NT2/D1 (cell line): ENCODE measurements around the gene CRTC1.
A peak's percentile ranks its signal among the peaks of the same experiment; 100 is the strongest.

Experiments used
- DNase-seq: peaks from one replicate; pipeline ENCODE4 v3.0.0-alpha.2; 2011; ENCODE audit warnings: low read depth, low spot score
- H3K27me3 ChIP-seq: 2 replicates; pipeline ENCODE4 v1.6.0; 2011; ENCODE audit warnings: mild to moderate bottlenecking; ENCODE audit not compliant: insufficient read length, insufficient read depth
- H3K36me3 ChIP-seq: 2 replicates; pipeline ENCODE4 v1.6.1; 2011; ENCODE audit warnings: mild to moderate bottlenecking, low read length, mixed read lengths; ENCODE audit not compliant: insufficient read depth, insufficient read length
- H3K4me1 ChIP-seq: 2 replicates; pipeline ENCODE4 v1.5.1; 2011; ENCODE audit not compliant: insufficient read depth, insufficient read length
- H3K4me3 ChIP-seq: 2 replicates; pipeline ENCODE4 v1.5.1; 2011; ENCODE audit warnings: low read depth; ENCODE audit not compliant: insufficient read length
- H3K9ac ChIP-seq: 2 replicates; pipeline ENCODE4 v1.6.0; 2011; ENCODE audit warnings: low read depth; ENCODE audit not compliant: insufficient read length
- H3K9me3 ChIP-seq: 2 replicates; pipeline ENCODE4 v1.5.1; 2011; ENCODE audit warnings: mild to moderate bottlenecking, low read length; ENCODE audit not compliant: insufficient read depth
- SUZ12 ChIP-seq: IDR thresholded peaks from 2 replicates; pipeline ENCODE4 v1.6.1; 2011; ENCODE audit not compliant: insufficient read length, insufficient read depth; ENCODE audit errors: extremely low read depth
- YY1 ChIP-seq: IDR thresholded peaks from 2 replicates; pipeline ENCODE4 v1.6.1; 2011; ENCODE audit not compliant: insufficient read length, insufficient read depth
- ZNF274 ChIP-seq: IDR thresholded peaks from 2 replicates; pipeline ENCODE4 v1.6.1; 2011; ENCODE audit warnings: mild to moderate bottlenecking, low read depth, low read length

Gene CRTC1

DNA sequence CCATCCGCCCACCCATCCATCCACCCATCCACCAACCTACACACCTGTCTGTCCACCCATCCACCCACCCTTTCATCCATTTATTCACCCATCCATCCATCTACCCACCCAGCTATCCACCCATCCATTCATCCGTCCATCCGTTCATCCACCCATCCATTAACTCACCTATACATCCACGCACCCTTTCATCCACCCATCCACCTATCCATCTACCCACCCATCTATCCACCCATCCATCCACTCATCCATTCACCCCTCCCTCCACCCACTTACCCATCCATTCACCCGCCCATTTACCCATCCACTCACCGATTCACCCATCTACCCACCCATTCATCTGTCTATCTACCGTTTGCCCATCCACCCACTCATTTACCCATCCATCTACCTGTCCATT, 29.0 kb upstream of the CRTC1 start:
- peaks cover 33% of the 10 kb centered on the region for H3K4me1 ChIP-seq
- no peak overlapping the region for H3K4me3 ChIP-seq
- DNase-seq = no peak
- H3K36me3 ChIP-seq = no peaks in the 10 kb centered on the region
- no peak for TF ChIP-seq SUZ12
- no peak for TF ChIP-seq YY1
- TF ChIP-seq ZNF274 = no peak
- no peak overlapping the region for H3K9ac ChIP-seq
- H3K27me3 ChIP-seq = no peaks in the 10 kb centered on the region
- no peaks in the 10 kb centered on the region for H3K9me3 ChIP-seq

DNA sequence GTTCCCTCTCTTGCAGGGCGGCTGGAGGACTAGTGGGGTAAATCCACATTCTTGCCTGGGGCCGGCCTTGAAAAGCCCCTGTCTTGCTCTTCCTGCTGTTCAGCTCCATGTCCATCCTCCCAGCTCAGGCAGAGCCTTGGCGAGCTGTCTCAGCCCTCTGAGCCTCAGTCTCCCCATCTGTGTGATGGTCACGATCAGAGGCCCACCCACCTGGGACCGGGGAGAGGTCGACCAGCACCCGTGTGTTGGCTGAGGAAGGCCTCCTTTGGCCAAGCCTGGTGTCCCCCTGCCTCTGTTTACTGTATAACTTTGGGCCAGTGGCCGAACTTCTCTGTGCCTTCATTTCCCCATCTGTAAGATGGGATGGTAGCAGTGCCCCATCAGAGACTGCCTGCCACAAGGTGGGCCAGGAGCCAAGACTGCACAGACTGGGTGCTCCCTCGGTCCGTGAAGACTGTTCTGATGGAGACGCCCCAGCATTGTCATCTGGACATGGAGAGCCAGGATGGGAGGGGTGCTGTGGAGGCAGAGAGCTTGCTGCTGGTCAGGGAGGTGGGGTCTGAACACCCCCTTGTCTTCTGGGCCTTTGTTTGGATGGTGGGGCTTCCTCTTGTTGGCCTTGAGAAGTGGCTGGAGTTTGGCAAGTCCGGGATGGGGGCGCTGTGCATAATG, 28.2 kb upstream of the CRTC1 start:
- Histone ChIP-seq H3K9me3 (no peaks in the 10 kb centered on the region), H3K27me3 (no peaks in the 10 kb centered on the region), H3K4me3 (no peak overlapping the region), H3K4me1 (peaks cover 34% of the 10 kb centered on the region), H3K9ac (no peak overlapping the region), H3K36me3 (no peaks in the 10 kb centered on the region)
- DNase-seq = no peak
- TF ChIP-seq ZNF274 = no peak
- TF ChIP-seq SUZ12 = no peak
- no peak for TF ChIP-seq YY1

GRCh38 chr19:18656337-18657086, 27.0 kb upstream of the CRTC1 start:
- Histone ChIP-seq H3K4me3 (no peak overlapping the region), H3K9ac (no peak overlapping the region), H3K27me3 (no peaks in the 10 kb centered on the region), H3K36me3 (no peaks in the 10 kb centered on the region), H3K9me3 (no peaks in the 10 kb centered on the region), H3K4me1 (peaks cover 25% of the 10 kb centered on the region)
- TF ChIP-seq ZNF274 = no peak
- TF ChIP-seq YY1 = no peak
- no peak for TF ChIP-seq SUZ12
- DNase-seq = no peak

DNA sequence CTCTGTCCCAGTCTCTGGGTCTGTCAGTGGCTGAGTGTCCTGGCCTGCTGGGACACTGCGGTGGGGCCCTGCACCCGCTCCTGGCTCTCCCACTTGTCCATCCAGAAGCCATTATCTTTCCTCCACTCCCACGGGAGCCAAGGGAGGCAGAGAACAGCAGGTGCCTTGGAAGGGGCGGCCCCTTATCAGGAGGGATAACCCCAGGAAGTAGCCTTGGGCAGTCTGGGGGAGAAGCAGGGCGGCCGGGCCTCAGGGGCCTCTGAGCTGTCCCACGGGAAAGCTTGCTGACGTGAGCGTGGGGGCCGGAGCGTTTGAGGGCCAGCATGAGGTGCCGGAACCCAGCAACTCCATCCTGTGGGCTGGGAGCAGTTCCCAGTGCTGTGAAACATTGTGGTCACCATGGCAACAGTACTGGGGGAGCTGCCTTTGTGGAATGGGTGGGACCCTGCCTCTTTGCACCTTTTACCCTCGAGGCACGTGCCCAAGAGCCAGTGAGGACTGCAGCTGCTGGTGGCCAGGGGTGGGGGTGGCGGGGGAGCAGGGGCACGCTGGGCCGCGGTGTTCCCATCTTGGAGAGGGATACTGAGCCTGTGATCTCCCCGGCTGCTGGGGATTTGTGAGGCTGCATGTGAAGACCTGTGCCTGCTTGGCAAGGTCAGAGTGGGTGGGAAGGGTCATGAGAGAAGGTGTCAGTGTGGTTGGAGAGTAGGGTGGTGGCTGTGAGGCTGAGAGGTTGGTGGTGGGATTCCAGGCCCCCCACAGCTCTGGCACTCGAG, 25.7 kb upstream of the CRTC1 start:
- Histone ChIP-seq H3K4me3 (no peak overlapping the region), H3K9ac (peak overlapping the region; percentile 9), H3K36me3 (no peaks in the 10 kb centered on the region), H3K27me3 (no peaks in the 10 kb centered on the region), H3K9me3 (no peaks in the 10 kb centered on the region), H3K4me1 (peaks cover 19% of the 10 kb centered on the region)
- no peak for DNase-seq
- TF ChIP-seq ZNF274 (no peak), SUZ12 (no peak), YY1 (no peak)

DNA sequence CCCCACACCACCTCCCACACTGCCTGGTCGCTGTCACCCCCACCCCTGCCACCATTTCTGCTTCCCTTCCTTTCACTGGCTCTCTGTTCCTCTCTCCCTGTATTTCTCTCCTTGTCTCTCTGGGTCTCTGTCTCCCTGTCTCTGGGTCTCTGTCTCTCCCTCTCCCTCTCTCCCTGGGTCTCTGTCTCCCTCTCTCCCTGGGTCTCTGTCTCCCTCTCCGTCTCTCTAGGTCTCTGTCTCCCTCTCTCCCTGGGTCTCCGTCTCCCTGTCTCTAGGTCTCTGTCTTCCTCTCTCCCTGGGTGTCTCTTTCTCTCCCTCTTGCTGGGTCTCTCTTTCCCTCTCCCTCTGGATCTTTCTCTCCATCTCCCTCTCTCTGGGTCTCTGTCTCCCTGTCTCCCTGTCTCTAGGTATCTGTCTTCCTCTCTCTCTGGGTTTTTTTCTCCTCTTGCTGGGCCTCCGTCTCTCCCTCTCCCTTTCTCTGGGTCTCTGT, 25.1 kb upstream of the CRTC1 start:
- Histone ChIP-seq H3K9ac (peak overlapping the region; percentile 9), H3K27me3 (no peaks in the 10 kb centered on the region), H3K9me3 (no peaks in the 10 kb centered on the region), H3K4me1 (peaks cover 25% of the 10 kb centered on the region), H3K36me3 (no peaks in the 10 kb centered on the region), H3K4me3 (no peak overlapping the region)
- no peak for DNase-seq
- no peak for TF ChIP-seq YY1
- no peak for TF ChIP-seq ZNF274
- TF ChIP-seq SUZ12 = no peak

GRCh38 chr19:18659281-18660050, 24.0 kb upstream of the CRTC1 start:
- Histone ChIP-seq H3K4me1 (peaks cover 30% of the 10 kb centered on the region), H3K9ac (no peak overlapping the region)

More at GRCh38 chr19:18659281-18660050, 24.0 kb upstream of the CRTC1 start:
- H3K9me3 ChIP-seq = no peaks in the 10 kb centered on the region
- TF ChIP-seq YY1 = no peak
- TF ChIP-seq ZNF274 = no peak
- TF ChIP-seq SUZ12 = no peak
- no peaks in the 10 kb centered on the region for H3K27me3 ChIP-seq
- DNase-seq = no peak
- H3K36me3 ChIP-seq = no peaks in the 10 kb centered on the region
- no peak overlapping the region for H3K4me3 ChIP-seq
